Nephron progenitor cell (in vitro differentiated cells): ENCODE results near the gene EIF4ENIF1.
A peak's percentile ranks its signal among the peaks of the same experiment; 100 is the strongest.

Source experiments
- DNase-seq: peaks from one replicate; pipeline ENCODE4 v3.0.0; 2021
- H3K27ac Mint-ChIP-seq: 2 replicates; pipeline ENCODE4 v1.8.0; 2021; ENCODE audit warnings: mild to moderate bottlenecking, moderate library complexity, mixed read lengths
- H3K27me3 Mint-ChIP-seq: 2 replicates; pipeline ENCODE4 v1.8.0; 2021; ENCODE audit warnings: mild to moderate bottlenecking, low read depth, mixed read lengths; ENCODE audit not compliant: poor library complexity
- H3K36me3 Mint-ChIP-seq: 2 replicates; pipeline ENCODE4 v1.8.0; 2021; ENCODE audit warnings: low read depth, mixed read lengths
- H3K4me1 Mint-ChIP-seq: 2 replicates; pipeline ENCODE4 v1.8.0; 2021; ENCODE audit warnings: mixed read lengths
- H3K4me3 Mint-ChIP-seq: 2 replicates; pipeline ENCODE4 v1.8.0; 2021; ENCODE audit warnings: mild to moderate bottlenecking, moderate library complexity, mixed read lengths
- H3K9me3 Mint-ChIP-seq: 2 replicates; pipeline ENCODE4 v1.8.0; 2021; ENCODE audit warnings: mild to moderate bottlenecking, moderate library complexity, mixed read lengths
- TF ChIP-seq, protein P1 (sequence below): fragments of 200-600 bp; sonication (generic); IDR thresholded peaks from 2 replicates; pipeline ENCODE4 v1.5.0; 2021; ENCODE audit warnings: antibody characterized with exemption

EIF4ENIF1 gene

GRCh38 chr22:31447337-31447736 is 42.3 kb downstream of the EIF4ENIF1 start:
- TF ChIP-seq, protein P1, sequence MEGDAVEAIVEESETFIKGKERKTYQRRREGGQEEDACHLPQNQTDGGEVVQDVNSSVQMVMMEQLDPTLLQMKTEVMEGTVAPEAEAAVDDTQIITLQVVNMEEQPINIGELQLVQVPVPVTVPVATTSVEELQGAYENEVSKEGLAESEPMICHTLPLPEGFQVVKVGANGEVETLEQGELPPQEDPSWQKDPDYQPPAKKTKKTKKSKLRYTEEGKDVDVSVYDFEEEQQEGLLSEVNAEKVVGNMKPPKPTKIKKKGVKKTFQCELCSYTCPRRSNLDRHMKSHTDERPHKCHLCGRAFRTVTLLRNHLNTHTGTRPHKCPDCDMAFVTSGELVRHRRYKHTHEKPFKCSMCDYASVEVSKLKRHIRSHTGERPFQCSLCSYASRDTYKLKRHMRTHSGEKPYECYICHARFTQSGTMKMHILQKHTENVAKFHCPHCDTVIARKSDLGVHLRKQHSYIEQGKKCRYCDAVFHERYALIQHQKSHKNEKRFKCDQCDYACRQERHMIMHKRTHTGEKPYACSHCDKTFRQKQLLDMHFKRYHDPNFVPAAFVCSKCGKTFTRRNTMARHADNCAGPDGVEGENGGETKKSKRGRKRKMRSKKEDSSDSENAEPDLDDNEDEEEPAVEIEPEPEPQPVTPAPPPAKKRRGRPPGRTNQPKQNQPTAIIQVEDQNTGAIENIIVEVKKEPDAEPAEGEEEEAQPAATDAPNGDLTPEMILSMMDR = no peak
- no peak overlapping the region for H3K4me3 Mint-ChIP-seq
- no peak for DNase-seq
- no peaks in the 10 kb centered on the region for H3K9me3 Mint-ChIP-seq
- H3K4me1 Mint-ChIP-seq = no peaks in the 10 kb centered on the region
- peaks cover 61% of the 10 kb centered on the region for H3K36me3 Mint-ChIP-seq
- no peaks in the 10 kb centered on the region for H3K27me3 Mint-ChIP-seq
- H3K27ac Mint-ChIP-seq = no peak overlapping the region

DNA sequence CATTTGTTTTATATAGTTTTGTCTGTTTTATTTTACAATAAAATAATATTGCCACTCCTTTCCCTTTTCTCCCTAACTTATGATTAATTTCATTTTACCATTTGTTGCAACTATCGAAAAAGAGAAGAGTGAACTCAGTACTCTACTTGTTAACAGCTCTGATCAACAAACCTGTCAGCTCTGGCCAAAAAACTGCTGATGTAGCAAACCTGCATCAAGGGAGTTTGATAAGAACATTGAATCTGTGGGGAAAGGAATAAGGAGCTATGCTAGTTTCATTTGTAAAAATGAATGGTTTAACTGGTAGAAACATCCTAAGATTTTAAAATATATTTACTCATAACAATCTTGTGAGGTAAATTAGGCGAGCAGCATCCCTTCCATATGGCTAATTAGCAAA is 42.9 kb downstream of the EIF4ENIF1 start:
- H3K4me3 Mint-ChIP-seq = no peak overlapping the region
- H3K4me1 Mint-ChIP-seq = no peaks in the 10 kb centered on the region
- H3K36me3 Mint-ChIP-seq = peaks cover 66% of the 10 kb centered on the region
- H3K27me3 Mint-ChIP-seq = no peaks in the 10 kb centered on the region
- TF ChIP-seq, protein P1 = no peak
- no peak overlapping the region for H3K27ac Mint-ChIP-seq
- H3K9me3 Mint-ChIP-seq = no peaks in the 10 kb centered on the region
- DNase-seq = no peak

GRCh38 chr22:31446208-31446607 is 43.4 kb downstream of the EIF4ENIF1 start:
- Mint-ChIP-seq H3K27ac (no peak overlapping the region), H3K36me3 (peaks cover 68% of the 10 kb centered on the region), H3K4me3 (no peak overlapping the region), H3K9me3 (no peaks in the 10 kb centered on the region), H3K27me3 (no peaks in the 10 kb centered on the region), H3K4me1 (no peaks in the 10 kb centered on the region)
- DNase-seq = no peak
- TF ChIP-seq, protein P1 = no peak

DNA sequence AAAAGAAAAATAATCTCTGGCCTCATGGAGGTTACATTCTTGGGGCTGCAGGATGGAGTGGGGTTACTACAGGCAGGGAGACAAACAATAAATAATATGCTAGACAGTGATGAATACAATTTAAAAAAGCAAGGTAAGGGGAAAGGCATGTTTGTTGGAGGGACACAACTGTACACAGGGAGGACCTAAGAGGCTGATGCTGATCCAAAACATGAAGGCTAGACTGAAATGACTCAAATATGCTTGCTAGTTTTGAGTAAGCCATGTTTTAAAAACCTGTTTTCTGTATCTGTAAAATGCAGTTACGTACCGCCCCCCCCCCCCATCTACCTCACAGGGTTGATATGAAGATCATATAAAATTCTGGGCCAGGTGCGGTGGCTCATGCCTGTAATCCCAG is 44.0 kb downstream of the EIF4ENIF1 start:
- TF ChIP-seq, protein P1 = no peak
- H3K9me3 Mint-ChIP-seq = no peaks in the 10 kb centered on the region
- no peak overlapping the region for H3K4me3 Mint-ChIP-seq
- no peak for DNase-seq
- H3K4me1 Mint-ChIP-seq = no peaks in the 10 kb centered on the region
- H3K36me3 Mint-ChIP-seq = peaks cover 72% of the 10 kb centered on the region
- no peaks in the 10 kb centered on the region for H3K27me3 Mint-ChIP-seq
- no peak overlapping the region for H3K27ac Mint-ChIP-seq

GRCh38 chr22:31443516-31443915 is 46.1 kb downstream of the EIF4ENIF1 start:
- TF ChIP-seq, protein P1 = no peak
- peak overlapping the region; percentile 42 for H3K27ac Mint-ChIP-seq
- no peaks in the 10 kb centered on the region for H3K4me1 Mint-ChIP-seq
- H3K9me3 Mint-ChIP-seq = no peaks in the 10 kb centered on the region
- H3K36me3 Mint-ChIP-seq = peaks cover 71% of the 10 kb centered on the region
- H3K27me3 Mint-ChIP-seq = no peaks in the 10 kb centered on the region
- DNase-seq = no peak
- no peak overlapping the region for H3K4me3 Mint-ChIP-seq

DNA sequence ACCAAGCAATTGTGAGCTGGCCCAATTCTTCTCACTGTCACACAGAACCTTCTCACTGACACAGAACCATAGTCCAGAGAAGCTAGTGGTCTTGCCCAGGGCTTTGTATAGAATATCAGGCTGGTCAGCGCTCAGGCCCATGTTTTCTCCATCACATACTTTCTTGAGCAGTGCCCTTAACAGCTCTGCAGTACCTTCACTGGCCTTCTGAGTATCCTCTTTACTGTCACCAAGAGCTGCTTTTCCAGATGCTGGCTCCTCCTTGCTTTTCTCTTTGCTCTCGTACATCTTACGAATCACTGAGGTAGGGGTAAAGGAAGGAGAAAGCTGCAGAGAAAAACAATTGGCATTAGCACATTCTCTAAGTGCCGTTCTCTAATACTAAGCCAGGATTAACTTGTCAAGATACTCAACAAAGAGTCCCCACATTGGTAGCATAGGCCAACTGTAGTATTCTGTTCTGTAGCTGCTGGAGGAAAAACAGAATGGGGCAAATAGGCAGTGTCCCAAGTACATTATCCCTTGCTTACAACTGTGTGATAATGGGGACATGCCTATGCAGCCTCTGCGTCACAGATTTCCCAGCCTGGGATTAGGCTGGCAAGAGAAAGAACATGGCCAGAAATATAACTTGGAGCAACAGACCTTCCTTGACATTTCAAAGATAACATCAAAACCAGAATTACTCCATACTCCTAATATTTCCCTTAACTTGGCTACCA is 46.7 kb downstream of the EIF4ENIF1 start:
- DNase-seq = no peak
- H3K4me1 Mint-ChIP-seq = no peaks in the 10 kb centered on the region
- H3K27me3 Mint-ChIP-seq = no peaks in the 10 kb centered on the region
- peaks cover 69% of the 10 kb centered on the region for H3K36me3 Mint-ChIP-seq
- H3K4me3 Mint-ChIP-seq = no peak overlapping the region
- TF ChIP-seq, protein P1 = no peak
- H3K27ac Mint-ChIP-seq = no peak overlapping the region
- H3K9me3 Mint-ChIP-seq = no peaks in the 10 kb centered on the region
